Uterus (tissue), 2 donors: ENCODE data around the gene TMEM217.

ENCODE experiments used
- POLR2A ChIP-seq, 2 donors: fragments of 450-650 bp; IDR thresholded peaks; one replicate each; pipeline ENCODE4 v1.6.1; 2016; ENCODE audit warnings: antibody characterized with exemption in 2 of 2, mild to moderate bottlenecking in 1 of 2, moderate library complexity in 1 of 2
- TF ChIP-seq, protein P1 (sequence below), 4 experiments: fragments of 200-600 bp in 2 of 4; fragments of 450-650 bp in 2 of 4; sonication (generic) in 2 of 4; IDR thresholded peaks; one replicate each; pipeline ENCODE4 v1.5.1; 2016 to 2019; ENCODE audit warnings: antibody characterized with exemption in 4 of 4, mild to moderate bottlenecking in 2 of 4, moderate library complexity in 1 of 4

GRCh38 chr6:37265860-37266259, 7.9 kb upstream of the TMEM217 start:
- TF ChIP-seq, protein P1, sequence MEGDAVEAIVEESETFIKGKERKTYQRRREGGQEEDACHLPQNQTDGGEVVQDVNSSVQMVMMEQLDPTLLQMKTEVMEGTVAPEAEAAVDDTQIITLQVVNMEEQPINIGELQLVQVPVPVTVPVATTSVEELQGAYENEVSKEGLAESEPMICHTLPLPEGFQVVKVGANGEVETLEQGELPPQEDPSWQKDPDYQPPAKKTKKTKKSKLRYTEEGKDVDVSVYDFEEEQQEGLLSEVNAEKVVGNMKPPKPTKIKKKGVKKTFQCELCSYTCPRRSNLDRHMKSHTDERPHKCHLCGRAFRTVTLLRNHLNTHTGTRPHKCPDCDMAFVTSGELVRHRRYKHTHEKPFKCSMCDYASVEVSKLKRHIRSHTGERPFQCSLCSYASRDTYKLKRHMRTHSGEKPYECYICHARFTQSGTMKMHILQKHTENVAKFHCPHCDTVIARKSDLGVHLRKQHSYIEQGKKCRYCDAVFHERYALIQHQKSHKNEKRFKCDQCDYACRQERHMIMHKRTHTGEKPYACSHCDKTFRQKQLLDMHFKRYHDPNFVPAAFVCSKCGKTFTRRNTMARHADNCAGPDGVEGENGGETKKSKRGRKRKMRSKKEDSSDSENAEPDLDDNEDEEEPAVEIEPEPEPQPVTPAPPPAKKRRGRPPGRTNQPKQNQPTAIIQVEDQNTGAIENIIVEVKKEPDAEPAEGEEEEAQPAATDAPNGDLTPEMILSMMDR (IDR thresholded peaks at IDR 0.05): no peak
- no peak for TF ChIP-seq POLR2A (IDR thresholded peaks at IDR 0.05)
